Measurements from ENCODE around the gene CRIP2.

CRIP2 gene

DNA sequence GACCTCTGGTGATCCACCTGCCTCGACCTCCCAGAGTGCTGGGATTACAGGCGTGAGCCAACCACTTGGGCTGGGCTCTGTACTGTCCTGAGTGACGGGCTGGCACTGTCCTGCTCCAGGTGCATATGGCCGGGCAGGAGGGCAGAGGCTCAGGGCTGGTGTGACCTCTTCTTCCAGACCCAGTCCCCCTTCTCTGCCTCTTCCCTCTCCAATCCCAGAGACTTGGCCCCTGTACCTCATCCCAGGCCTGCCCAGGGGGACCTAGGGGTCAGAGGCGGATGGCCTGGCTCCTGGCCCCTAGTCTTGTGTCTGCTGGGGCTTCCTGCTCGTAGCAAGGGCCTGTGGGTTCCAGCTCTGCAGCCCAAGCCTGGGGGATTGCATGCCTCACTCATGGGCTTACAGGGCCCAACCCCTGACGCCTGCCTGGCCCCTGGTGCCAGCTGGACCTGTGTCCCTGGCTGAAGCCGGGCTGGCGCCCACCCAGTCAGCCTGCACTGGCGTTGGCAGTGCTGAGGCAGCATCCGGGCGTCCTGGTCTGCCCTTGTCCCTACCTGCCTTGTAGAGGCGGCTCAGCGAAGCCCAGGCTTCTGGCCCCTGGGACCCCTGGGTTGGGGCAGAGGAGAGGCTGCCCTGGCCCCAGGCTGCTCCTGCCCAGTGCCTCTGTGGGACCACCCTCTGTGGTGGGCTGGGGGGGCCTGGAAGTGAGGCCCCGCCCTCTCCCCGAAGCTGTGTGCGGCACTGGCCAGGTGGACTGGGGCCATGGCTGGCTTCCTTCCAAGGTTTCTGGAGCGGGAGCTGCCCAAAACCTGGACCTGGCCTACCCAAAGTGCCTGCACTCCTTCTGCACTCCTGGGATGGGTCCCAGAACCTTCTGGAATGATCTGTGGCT, 20.7 kb downstream of the CRIP2 start:
- no peak overlapping the region for H3K4me3 ChIP-seq (ENCODE audit: severe bottlenecking)
- no peak overlapping the region for H3K27ac ChIP-seq (ENCODE audit: poor library complexity, severe bottlenecking)
- no peaks in the 10 kb centered on the region for H3K27me3 ChIP-seq (ENCODE audit: insufficient read depth, poor library complexity, severe bottlenecking)
- DNase-seq (ENCODE audit: low spot score) (peak; percentile 70), ATAC-seq (ENCODE audit: low read depth) (no peak)
- TF ChIP-seq, protein P1, sequence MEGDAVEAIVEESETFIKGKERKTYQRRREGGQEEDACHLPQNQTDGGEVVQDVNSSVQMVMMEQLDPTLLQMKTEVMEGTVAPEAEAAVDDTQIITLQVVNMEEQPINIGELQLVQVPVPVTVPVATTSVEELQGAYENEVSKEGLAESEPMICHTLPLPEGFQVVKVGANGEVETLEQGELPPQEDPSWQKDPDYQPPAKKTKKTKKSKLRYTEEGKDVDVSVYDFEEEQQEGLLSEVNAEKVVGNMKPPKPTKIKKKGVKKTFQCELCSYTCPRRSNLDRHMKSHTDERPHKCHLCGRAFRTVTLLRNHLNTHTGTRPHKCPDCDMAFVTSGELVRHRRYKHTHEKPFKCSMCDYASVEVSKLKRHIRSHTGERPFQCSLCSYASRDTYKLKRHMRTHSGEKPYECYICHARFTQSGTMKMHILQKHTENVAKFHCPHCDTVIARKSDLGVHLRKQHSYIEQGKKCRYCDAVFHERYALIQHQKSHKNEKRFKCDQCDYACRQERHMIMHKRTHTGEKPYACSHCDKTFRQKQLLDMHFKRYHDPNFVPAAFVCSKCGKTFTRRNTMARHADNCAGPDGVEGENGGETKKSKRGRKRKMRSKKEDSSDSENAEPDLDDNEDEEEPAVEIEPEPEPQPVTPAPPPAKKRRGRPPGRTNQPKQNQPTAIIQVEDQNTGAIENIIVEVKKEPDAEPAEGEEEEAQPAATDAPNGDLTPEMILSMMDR (IDR thresholded peaks at IDR 0.05; ENCODE audit: poor library complexity, severe bottlenecking) = no peak
- no peaks in the 10 kb centered on the region for H3K9me3 ChIP-seq (ENCODE audit: severe bottlenecking)
- peaks cover 11% of the 10 kb centered on the region for H3K36me3 ChIP-seq (ENCODE audit: low read depth)
- no peaks in the 10 kb centered on the region for H3K4me1 ChIP-seq (ENCODE audit: insufficient read depth, poor library complexity, severe bottlenecking)

DNA sequence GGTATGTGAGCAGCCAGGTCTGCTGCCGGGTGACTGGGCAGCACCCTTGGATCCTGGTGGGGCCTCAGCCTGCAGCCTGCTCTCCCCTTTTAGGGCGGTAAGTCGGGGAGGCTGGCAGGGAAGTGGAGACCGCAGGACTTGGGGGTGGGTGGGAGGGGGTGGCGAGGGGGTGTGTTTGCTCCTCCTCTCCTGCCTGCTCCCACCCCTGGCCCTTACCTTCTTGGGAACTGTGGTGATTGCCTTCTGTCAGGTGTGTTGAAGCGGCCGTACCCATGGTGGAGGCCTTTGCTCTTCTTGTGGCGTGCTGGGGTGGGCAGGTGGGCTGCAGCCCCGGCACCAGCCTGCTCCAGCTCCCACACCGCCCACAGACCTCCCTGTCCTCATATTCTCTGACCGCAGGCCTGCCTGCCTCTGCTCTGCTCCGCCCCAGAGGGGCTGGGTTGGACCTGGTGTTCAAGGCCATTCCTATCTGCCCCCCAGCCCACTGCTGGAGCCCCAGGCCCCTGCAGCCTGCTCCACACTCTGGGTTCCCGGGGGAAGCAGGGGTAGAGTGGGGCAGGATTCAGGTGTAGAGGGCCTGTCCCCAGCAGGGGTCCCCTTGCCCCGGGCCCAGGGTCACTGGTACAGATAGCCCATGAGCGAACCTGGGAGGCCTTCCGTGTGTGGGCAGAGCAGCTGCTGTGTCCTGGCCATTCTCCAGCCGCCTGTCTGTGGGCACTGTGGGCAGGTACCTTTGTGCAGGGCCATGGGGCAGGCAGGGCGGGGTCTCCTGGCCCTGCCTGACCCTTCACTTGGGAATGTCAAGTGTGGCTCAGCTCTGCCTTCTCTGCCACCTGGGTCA, 21.6 kb downstream of the CRIP2 start:
- DNase-seq (ENCODE audit: low spot score) = peak; percentile 77
- no peaks in the 10 kb centered on the region for H3K4me1 ChIP-seq (ENCODE audit: insufficient read depth, poor library complexity, severe bottlenecking)

GRCh38 chr14:105496831-105497591, 22.4 kb downstream of the CRIP2 start:
- Histone ChIP-seq H3K4me1 (ENCODE audit: insufficient read depth, poor library complexity, severe bottlenecking) (no peaks in the 10 kb centered on the region), H3K36me3 (ENCODE audit: low read depth) (peaks cover 9% of the 10 kb centered on the region), H3K4me3 (ENCODE audit: severe bottlenecking) (no peak overlapping the region), H3K27me3 (ENCODE audit: insufficient read depth, poor library complexity, severe bottlenecking) (no peaks in the 10 kb centered on the region), H3K9me3 (ENCODE audit: severe bottlenecking) (no peaks in the 10 kb centered on the region), H3K27ac (ENCODE audit: poor library complexity, severe bottlenecking) (no peak overlapping the region)
- TF ChIP-seq, protein P1 (IDR thresholded peaks at IDR 0.05; ENCODE audit: poor library complexity, severe bottlenecking) = no peak
- no peak for ATAC-seq (ENCODE audit: low read depth)
- peak; percentile 72 for DNase-seq (ENCODE audit: low spot score)

More for the DNA sequence above, 21.6 kb downstream of the CRIP2 start:
- Histone ChIP-seq H3K27me3 (ENCODE audit: insufficient read depth, poor library complexity, severe bottlenecking) (no peaks in the 10 kb centered on the region), H3K4me3 (ENCODE audit: severe bottlenecking) (no peak overlapping the region), H3K27ac (ENCODE audit: poor library complexity, severe bottlenecking) (no peak overlapping the region), H3K9me3 (ENCODE audit: severe bottlenecking) (no peaks in the 10 kb centered on the region), H3K36me3 (ENCODE audit: low read depth) (peaks cover 11% of the 10 kb centered on the region)
- TF ChIP-seq, protein P1 (IDR thresholded peaks at IDR 0.05; ENCODE audit: poor library complexity, severe bottlenecking) = no peak
- ATAC-seq (ENCODE audit: low read depth) = no peak

DNA sequence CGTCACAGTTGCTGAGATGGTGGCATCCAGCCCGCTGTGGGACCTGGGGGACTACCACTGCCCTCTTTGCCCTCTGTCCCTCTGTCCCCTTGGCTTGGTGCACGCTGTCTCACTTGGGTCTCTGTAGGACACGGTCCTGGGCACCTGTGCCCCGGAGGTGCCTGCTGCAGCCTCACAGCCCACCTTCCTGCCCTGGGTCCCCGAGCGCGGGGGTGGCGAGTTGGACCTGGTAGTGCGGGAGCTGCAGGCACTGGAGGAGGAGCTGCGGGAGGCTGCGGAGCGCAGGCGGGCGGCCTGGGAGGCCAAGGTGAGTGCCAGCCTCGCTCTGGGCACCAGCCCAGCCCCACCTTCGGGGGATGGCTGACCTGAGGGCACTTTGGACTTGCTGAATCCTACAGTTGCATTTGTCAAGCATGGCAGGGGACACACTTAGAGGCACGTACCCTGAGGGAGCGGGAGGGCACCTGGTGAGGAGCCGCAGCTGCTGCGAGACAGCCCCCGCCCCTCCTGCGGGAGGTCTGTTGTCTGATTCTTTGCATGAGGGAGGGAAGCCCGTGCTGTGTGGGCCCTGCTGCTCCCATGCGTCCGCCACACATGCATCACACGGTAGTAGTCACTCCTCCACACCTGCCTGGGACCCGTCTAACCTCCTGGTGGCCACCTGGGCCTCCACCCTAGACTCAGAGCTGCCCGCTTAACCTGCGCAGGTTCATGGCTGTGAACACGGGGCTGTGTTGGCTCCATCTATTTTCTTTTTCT, 23.2 kb downstream of the CRIP2 start:
- H3K27ac ChIP-seq (ENCODE audit: poor library complexity, severe bottlenecking) = no peak overlapping the region
- TF ChIP-seq, protein P1 (IDR thresholded peaks at IDR 0.05; ENCODE audit: poor library complexity, severe bottlenecking) = no peak
- no peaks in the 10 kb centered on the region for H3K9me3 ChIP-seq (ENCODE audit: severe bottlenecking)
- no peak for ATAC-seq (ENCODE audit: low read depth)
- no peak overlapping the region for H3K4me3 ChIP-seq (ENCODE audit: severe bottlenecking)
- DNase-seq (ENCODE audit: low spot score) = peak; percentile 74
- H3K4me1 ChIP-seq (ENCODE audit: insufficient read depth, poor library complexity, severe bottlenecking) = no peaks in the 10 kb centered on the region
- no peaks in the 10 kb centered on the region for H3K27me3 ChIP-seq (ENCODE audit: insufficient read depth, poor library complexity, severe bottlenecking)
- H3K36me3 ChIP-seq (ENCODE audit: low read depth) = 0 out of 2 replicates have a peak, but pooled peaks cover under 1% of the 10 kb centered on the region
